T-helper 17 cell (primary cell): ENCODE measurements around the gene EDA2R. TPM values are rescaled to one million over a fixed set of nuclear protein-coding genes. Genes with fewer than 3 reads are reported as not detected.

Experiments used
- ATAC-seq: fragments of 150-1000 bp; cut with Tn5 transposase; 2 replicates; pipeline ENCODE4 v1.10.0; 2021; ENCODE audit warnings: mild to moderate bottlenecking, moderate library complexity
- DNase-seq, 3 donors: peaks; one replicate each; pipeline versions ENCODE4 v3.0.0 to v3.0.0-alpha.2; 2020 to 2021
- H3K9me3 ChIP-seq: one replicate; pipeline ENCODE4 v1.7.0; 2013; ENCODE audit warnings: low read length, mild to moderate bottlenecking; ENCODE audit not compliant: control insufficient read depth, poor library complexity, severe bottlenecking
- H3K27ac Mint-ChIP-seq: one replicate; pipeline ENCODE4 v1.8.0; 2022; ENCODE audit warnings: mild to moderate bottlenecking, moderate library complexity, mixed read lengths
- H3K27me3 Mint-ChIP-seq: one replicate; pipeline ENCODE4 v1.8.0; 2022; ENCODE audit warnings: mixed read lengths
- H3K36me3 Mint-ChIP-seq: one replicate; pipeline ENCODE4 v1.8.0; 2022; ENCODE audit warnings: low read depth, mixed read lengths
- H3K4me1 Mint-ChIP-seq: one replicate; pipeline ENCODE4 v1.8.0; 2022; ENCODE audit warnings: mild to moderate bottlenecking, mixed read lengths
- H3K4me3 Mint-ChIP-seq: one replicate; pipeline ENCODE4 v1.8.0; 2022; ENCODE audit warnings: mild to moderate bottlenecking, moderate library complexity, mixed read lengths
- total RNA-seq, 4 donors: library from RNA in 2 of 4; stranded (reverse) in 2 of 4; gene quantifications; one replicate each; pipeline ENCODE4 v1.2.3 and lab custom pipeline; 2022 to 2026

The EDA2R gene
- total RNA-seq, 2 donors from 2014 or later, result 0.32 to 0.37 TPM

DNA sequence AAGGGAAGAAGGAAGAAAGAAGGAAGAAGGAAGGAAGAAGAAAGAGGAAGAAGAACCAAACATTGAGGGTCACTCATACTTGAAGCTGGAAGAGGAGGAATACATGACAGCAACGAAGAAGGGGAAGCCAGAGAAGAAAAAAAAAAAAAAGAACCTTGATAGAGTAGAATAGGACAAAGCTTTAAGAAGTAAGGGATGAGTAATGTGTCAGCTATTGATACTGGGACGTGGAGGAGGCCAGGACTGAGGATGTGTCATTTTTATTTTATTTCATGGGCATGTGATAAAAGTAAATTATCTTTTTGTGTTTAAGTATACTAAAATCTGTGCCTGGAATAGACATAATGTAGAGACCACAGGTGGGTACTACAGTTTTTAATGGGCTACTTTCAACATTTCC lies 6.4 kb downstream of the EDA2R start:
- H3K4me3 Mint-ChIP-seq, result no peak overlapping the region
- ATAC-seq, result no peak
- DNase-seq, result no peak
- H3K36me3 Mint-ChIP-seq, result peaks cover 2% of the 10 kb centered on the region
- H3K9me3 ChIP-seq, result no peaks in the 10 kb centered on the region
- H3K27me3 Mint-ChIP-seq, result no peaks in the 10 kb centered on the region
- peaks cover 3% of the 10 kb centered on the region for H3K4me1 Mint-ChIP-seq
- no peak overlapping the region for H3K27ac Mint-ChIP-seq

GRCh38 chrX:66625525-66625924 lies 13.4 kb downstream of the EDA2R start:
- no peak overlapping the region for H3K4me3 Mint-ChIP-seq
- no peaks in the 10 kb centered on the region for H3K27me3 Mint-ChIP-seq
- H3K9me3 ChIP-seq, result no peaks in the 10 kb centered on the region
- no peak overlapping the region for H3K27ac Mint-ChIP-seq
- no peaks in the 10 kb centered on the region for H3K4me1 Mint-ChIP-seq
- peaks cover 2% of the 10 kb centered on the region for H3K36me3 Mint-ChIP-seq
- no peak for DNase-seq
- ATAC-seq, result no peak

DNA sequence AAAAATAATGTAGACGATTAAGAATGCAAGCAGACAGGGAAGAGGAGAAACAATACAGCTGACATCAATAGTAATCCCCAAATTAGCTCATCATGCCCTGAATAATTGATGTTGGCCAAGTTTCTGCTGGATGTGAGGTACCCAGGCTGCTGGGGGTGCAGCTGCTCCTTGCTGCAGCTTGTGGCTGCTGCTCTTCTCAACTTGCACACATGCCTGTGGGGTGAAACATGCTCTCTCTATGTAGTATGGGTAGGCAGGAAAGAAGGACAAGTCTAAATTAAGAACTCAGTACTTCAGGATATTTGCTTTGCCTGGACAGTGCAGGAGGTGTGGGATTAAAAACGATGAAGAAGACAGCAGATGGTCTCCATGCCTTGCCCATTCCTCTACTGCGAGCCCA lies 16.7 kb downstream of the EDA2R start:
- peaks cover 2% of the 10 kb centered on the region for H3K36me3 Mint-ChIP-seq
- H3K9me3 ChIP-seq, result no peaks in the 10 kb centered on the region
- DNase-seq, result no peak
- H3K27ac Mint-ChIP-seq, result no peak overlapping the region
- H3K4me1 Mint-ChIP-seq, result no peaks in the 10 kb centered on the region
- no peaks in the 10 kb centered on the region for H3K27me3 Mint-ChIP-seq
- no peak for ATAC-seq
- no peak overlapping the region for H3K4me3 Mint-ChIP-seq

- no peak overlapping the region for H3K4me3 Mint-ChIP-seq
Observed at GRCh38 chrX:66616944-66617343, 21.9 kb downstream of the EDA2R start.

DNA sequence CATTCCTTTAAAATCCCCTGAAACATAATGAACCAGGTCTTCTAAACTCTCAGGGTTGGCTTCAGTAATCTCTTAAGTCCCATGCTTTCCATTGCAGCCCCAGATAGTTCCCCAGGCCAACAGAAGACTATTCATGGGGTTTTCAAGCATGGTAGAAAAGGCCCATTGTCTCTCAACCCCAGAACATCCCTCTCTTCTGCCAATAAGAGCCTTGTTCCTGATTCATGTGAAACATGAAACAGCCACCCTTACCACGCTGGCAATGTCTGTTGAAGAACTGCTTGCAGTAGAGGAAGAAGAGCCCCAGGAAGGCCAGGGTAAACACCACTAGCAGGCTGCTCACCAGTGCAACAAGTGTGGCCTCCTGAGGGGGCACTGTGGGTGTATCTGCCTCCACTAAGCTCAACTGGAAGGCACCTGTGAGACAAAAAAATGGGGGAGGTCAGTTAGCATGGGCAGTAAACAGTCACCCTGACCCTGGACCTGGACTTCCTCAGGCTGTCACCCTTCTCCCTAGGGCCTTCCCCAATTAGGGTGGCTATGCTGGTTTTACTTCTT lies 36.4 kb downstream of the EDA2R start:
- H3K27ac Mint-ChIP-seq, result no peak overlapping the region
- no peak for ATAC-seq
- H3K27me3 Mint-ChIP-seq, result no peaks in the 10 kb centered on the region
- no peak for DNase-seq
- H3K4me1 Mint-ChIP-seq, result no peaks in the 10 kb centered on the region
- peaks cover 1% of the 10 kb centered on the region for H3K36me3 Mint-ChIP-seq
- no peak overlapping the region for H3K4me3 Mint-ChIP-seq
- H3K9me3 ChIP-seq, result no peaks in the 10 kb centered on the region

More at GRCh38 chrX:66616944-66617343, 21.9 kb downstream of the EDA2R start:
- no peaks in the 10 kb centered on the region for H3K27me3 Mint-ChIP-seq
- DNase-seq (no peak), ATAC-seq (no peak)
- H3K36me3 Mint-ChIP-seq, result no peaks in the 10 kb centered on the region
- no peaks in the 10 kb centered on the region for H3K9me3 ChIP-seq
- no peak overlapping the region for H3K27ac Mint-ChIP-seq
- no peaks in the 10 kb centered on the region for H3K4me1 Mint-ChIP-seq

GRCh38 chrX:66601522-66601921 lies 37.4 kb downstream of the EDA2R start:
- DNase-seq (no peak), ATAC-seq (no peak)
- Mint-ChIP-seq H3K36me3 (peaks cover 3% of the 10 kb centered on the region), H3K4me1 (no peaks in the 10 kb centered on the region), H3K27ac (no peak overlapping the region), H3K4me3 (no peak overlapping the region), H3K27me3 (no peaks in the 10 kb centered on the region)
- H3K9me3 ChIP-seq, result no peaks in the 10 kb centered on the region

DNA sequence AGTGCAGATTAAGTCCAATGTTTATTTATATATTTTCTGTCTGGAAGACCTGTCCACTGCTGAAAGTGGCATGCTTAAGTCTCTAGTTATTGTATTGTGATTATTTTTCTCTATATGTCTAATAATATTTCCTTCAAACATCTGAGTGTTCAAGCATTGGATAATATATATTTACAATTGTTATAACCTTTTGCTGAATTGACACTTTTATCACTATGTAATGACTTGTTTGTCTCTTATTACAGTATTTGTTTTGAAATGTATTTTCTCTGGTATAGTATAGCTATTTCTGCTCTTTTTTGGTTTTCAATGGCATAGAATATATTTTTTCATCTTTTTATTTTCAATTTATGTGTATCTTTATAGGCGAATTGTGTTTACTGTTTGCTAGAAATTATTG lies 59.7 kb downstream of the EDA2R start:
- H3K27ac Mint-ChIP-seq, result no peak overlapping the region
- DNase-seq (no peak), ATAC-seq (no peak)
- no peaks in the 10 kb centered on the region for H3K9me3 ChIP-seq
- H3K4me3 Mint-ChIP-seq, result no peak overlapping the region
- H3K4me1 Mint-ChIP-seq, result no peaks in the 10 kb centered on the region
- no peaks in the 10 kb centered on the region for H3K27me3 Mint-ChIP-seq
- no peaks in the 10 kb centered on the region for H3K36me3 Mint-ChIP-seq

DNA sequence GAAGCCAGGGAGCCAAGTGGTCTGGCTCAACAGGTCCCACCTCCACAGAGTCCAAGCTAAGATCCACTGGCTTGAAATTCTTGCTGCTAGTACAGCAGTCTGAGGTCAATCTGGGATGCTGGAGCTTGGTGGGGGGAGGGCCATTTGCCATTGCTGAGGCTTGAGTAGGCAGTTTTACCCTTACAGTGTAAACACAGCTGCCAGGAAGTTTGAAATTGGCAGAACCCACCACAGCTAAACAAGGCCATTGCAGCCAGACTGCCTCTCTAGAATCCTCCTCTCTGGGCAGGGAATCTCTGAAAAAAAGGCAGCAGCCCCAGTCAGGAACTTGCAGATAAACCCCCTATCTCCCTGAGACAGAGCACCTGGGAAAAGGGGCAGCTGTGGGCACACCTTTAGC lies 84.9 kb downstream of the EDA2R start:
- no peak overlapping the region for H3K27ac Mint-ChIP-seq
- no peak for ATAC-seq

DNA sequence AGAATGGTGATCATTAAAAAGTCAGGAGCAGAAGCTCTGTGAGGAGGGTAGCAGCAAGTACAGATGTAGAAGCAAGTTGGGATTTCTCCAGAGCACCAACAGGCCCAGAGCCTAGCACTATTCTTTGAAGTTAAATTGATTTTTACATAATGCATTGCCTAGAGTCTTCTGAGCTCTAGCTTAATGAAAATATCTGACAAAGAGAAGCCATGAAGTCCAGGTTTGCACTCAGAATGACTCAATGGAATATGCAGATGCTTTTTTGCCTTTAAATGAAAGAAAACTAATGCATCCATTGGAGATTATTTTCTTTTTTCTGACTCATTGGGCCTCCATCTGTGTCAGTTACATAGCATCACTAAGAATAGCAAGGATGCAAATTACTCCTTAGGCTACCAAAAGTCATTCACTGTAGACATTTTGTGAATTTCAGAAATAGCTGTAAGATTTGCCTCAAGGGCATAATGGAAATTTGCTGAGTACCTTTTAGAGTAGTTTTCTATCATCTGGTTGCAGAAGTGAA lies 91.0 kb downstream of the EDA2R start:
- Mint-ChIP-seq H3K4me3 (no peak overlapping the region), H3K27ac (no peak overlapping the region), H3K4me1 (no peaks in the 10 kb centered on the region), H3K36me3 (no peaks in the 10 kb centered on the region), H3K27me3 (no peaks in the 10 kb centered on the region)
- DNase-seq (no peak), ATAC-seq (no peak)
- H3K9me3 ChIP-seq, result no peaks in the 10 kb centered on the region

More for the DNA sequence above, 84.9 kb downstream of the EDA2R start:
- Mint-ChIP-seq H3K4me1 (no peaks in the 10 kb centered on the region), H3K4me3 (no peak overlapping the region), H3K36me3 (no peaks in the 10 kb centered on the region), H3K27me3 (no peaks in the 10 kb centered on the region)
- H3K9me3 ChIP-seq, result no peaks in the 10 kb centered on the region
- no peak for DNase-seq
